HepG2 (cell line): ENCODE measurements around the gene HAPLN2. TPM values are rescaled to one million over a fixed set of nuclear protein-coding genes. Genes with fewer than 3 reads are reported as not detected.

Source experiments
- ATAC-seq: fragments of 200-7000 bp; cut with Tn5 transposase; 3 replicates; pipeline ENCODE4 v1.9.1; 2020; ENCODE audit warnings: mild to moderate bottlenecking, moderate library complexity
- BruUV-seq: library from RNA; stranded (reverse); fragments of 400-500 nt; replicated peaks from 2 replicates; lab custom pipeline; 2021; lab: Mats Ljungman, UMichigan
- CTCF ChIA-PET: fragments of 300-600 bp; formaldehyde crosslinking; extraction: SDS; loops from one replicate; lab custom pipeline; 2021; ENCODE audit warnings: low total read pairs, inconsistent platforms, low intra/inter-chr PET ratio; lab: Yijun Ruan, JAX
- POLR2A ChIA-PET: fragments of 350-600 bp; sonication (Branson Sonifier 250); formaldehyde crosslinking; loops from one replicate; lab custom pipeline; 2020; ENCODE audit warnings: antibody characterized with exemption, inconsistent platforms; lab: Yijun Ruan, JAX
- DNase-seq: peaks from one replicate; pipeline ENCODE4 v3.0.0-alpha.2; 2015; ENCODE audit warnings: low spot score
- FAIRE-seq: peaks from 3 replicates; lab custom pipeline; 2011; peaks lifted over from hg19 to GRCh38; lab: Jason Lieb, UNC
- H2AFZ ChIP-seq: one replicate; pipeline ENCODE4 v1.6.1; 2011; ENCODE audit warnings: low read length, inconsistent platforms
- H3K27ac ChIP-seq: fragments of 300-600 bp; 3 replicates; pipeline ENCODE4 v1.8.0; 2011; ENCODE audit warnings: mixed run types, mild to moderate bottlenecking, mixed read lengths, low read length, inconsistent platforms; ENCODE audit not compliant: insufficient read depth; ENCODE audit errors: extremely low read length
- H3K27me3 ChIP-seq, 2 experiments: fragments of 200-600 bp in 1 of 2; 2 replicates in 1 of 2; 3 replicates in 1 of 2; pipeline versions ENCODE4 v1.6.0 to v1.8.0; 2011; ENCODE audit warnings: low read length in 2 of 2, mild to moderate bottlenecking in 2 of 2, moderate library complexity in 2 of 2, inconsistent platforms in 1 of 2; ENCODE audit not compliant: insufficient read depth in 2 of 2, control insufficient read depth in 1 of 2
- H3K36me3 ChIP-seq, 2 experiments: fragments of 200-600 bp in 1 of 2; replicated peaks in 1 of 2; 2 replicates in 1 of 2; 3 replicates in 1 of 2; pipeline versions ENCODE4 v1.5.1 to v1.8.0; 2011; ENCODE audit warnings: low read length in 2 of 2, inconsistent platforms in 1 of 2; ENCODE audit not compliant: insufficient read depth in 2 of 2, control insufficient read depth in 1 of 2
- H3K4me1 ChIP-seq: 2 replicates; pipeline ENCODE4 v1.5.1; 2012; ENCODE audit warnings: low read length, inconsistent platforms; ENCODE audit not compliant: insufficient read depth
- H3K4me2 ChIP-seq: 2 replicates; pipeline ENCODE4 v1.6.0; 2011; ENCODE audit warnings: low read depth, low read length, inconsistent platforms
- H3K4me3 ChIP-seq, 3 experiments: fragments of 200-600 bp in 1 of 3; sonication (generic), shearing (Covaris generic) in 1 of 3; replicated peaks in 1 of 3; 2 replicates each; pipeline ENCODE4 v1.5.1; 2011 to 2016; ENCODE audit warnings: low read length in 3 of 3, inconsistent platforms in 2 of 3, low read depth in 2 of 3, mild to moderate bottlenecking in 2 of 3, control low read depth in 1 of 3, mixed read lengths in 1 of 3; ENCODE audit not compliant: insufficient read depth in 1 of 3
- H3K79me2 ChIP-seq: one replicate; pipeline ENCODE4 v1.6.1; 2011; ENCODE audit warnings: low read length, inconsistent platforms; ENCODE audit not compliant: insufficient read depth
- H3K9ac ChIP-seq: 2 replicates; pipeline ENCODE4 v1.6.0; 2011; ENCODE audit warnings: mild to moderate bottlenecking, low read depth, low read length, inconsistent platforms; ENCODE audit not compliant: insufficient read depth
- H3K9me3 ChIP-seq: 2 replicates; pipeline ENCODE4 v1.5.1; 2012; ENCODE audit warnings: mild to moderate bottlenecking, low read length
- H4K20me1 ChIP-seq: 2 replicates; pipeline ENCODE4 v1.6.0; 2011; ENCODE audit warnings: inconsistent platforms, mild to moderate bottlenecking, low read length, moderate library complexity; ENCODE audit not compliant: insufficient read depth
- ATF4 ChIP-seq, 2 experiments: fragments of 450-650 bp in 1 of 2; sonication (generic) in 1 of 2; formaldehyde crosslinking; IDR thresholded peaks; 2 replicates each; pipeline versions ENCODE4 v1.5.0 to v1.8.0; 2020 to 2022; ENCODE audit warnings: mild to moderate bottlenecking in 1 of 2, missing genetic modification reagents in 1 of 2
- E2F1 ChIP-seq: sonication (generic); formaldehyde crosslinking; IDR thresholded peaks from 2 replicates; pipeline ENCODE4 v1.5.0; 2020; ENCODE audit warnings: missing genetic modification reagents
- FOXP4 ChIP-seq: sonication (generic); formaldehyde crosslinking; IDR thresholded peaks from 2 replicates; pipeline ENCODE4 v1.4.0; 2020; ENCODE audit warnings: missing genetic modification reagents
- GATAD2A ChIP-seq: IDR thresholded peaks from 2 replicates; pipeline ENCODE4 v1.6.1; 2016
- HMGXB3 ChIP-seq: sonication (generic); formaldehyde crosslinking; IDR thresholded peaks from 2 replicates; pipeline ENCODE4 v1.4.0; 2020; ENCODE audit warnings: missing genetic modification reagents, borderline replicate concordance
- MAFF ChIP-seq: IDR thresholded peaks from 2 replicates; pipeline ENCODE4 v1.6.1; 2011; ENCODE audit warnings: low read depth, low read length, improper control_type of control experiment
- NKX3-1 ChIP-seq: sonication (generic); formaldehyde crosslinking; IDR thresholded peaks from 2 replicates; pipeline ENCODE4 v1.5.0; 2020; ENCODE audit warnings: missing genetic modification reagents
- SMC3 ChIP-seq: IDR thresholded peaks from 2 replicates; pipeline ENCODE4 v1.6.1; 2011; ENCODE audit warnings: low read length, improper control_type of control experiment
- TP53 ChIP-seq: sonication (generic); formaldehyde crosslinking; conservative IDR thresholded peaks from 2 replicates; pipeline ENCODE4 v1.4.0; 2020; ENCODE audit warnings: missing genetic modification reagents
- ZEB1 ChIP-seq: IDR thresholded peaks from 2 replicates; pipeline ENCODE4 v1.6.1; 2012; ENCODE audit warnings: mild to moderate bottlenecking, low read depth, inconsistent platforms; ENCODE audit not compliant: insufficient replicate concordance
- ZFP62 ChIP-seq: sonication (generic); formaldehyde crosslinking; IDR thresholded peaks from 2 replicates; pipeline ENCODE4 v1.4.0; 2020; ENCODE audit warnings: missing genetic modification reagents
- ZNF12 ChIP-seq: sonication (generic); formaldehyde crosslinking; IDR thresholded peaks from 2 replicates; pipeline ENCODE4 v1.5.0; 2020; ENCODE audit warnings: missing genetic modification reagents
- ZNF546 ChIP-seq: sonication (generic); formaldehyde crosslinking; conservative IDR thresholded peaks from 2 replicates; pipeline ENCODE4 v1.8.1; 2023; ENCODE audit warnings: mild to moderate bottlenecking, missing genetic modification reagents
- ZNF652 ChIP-seq: IDR thresholded peaks from 2 replicates; pipeline ENCODE4 v1.6.1; 2016; ENCODE audit warnings: low read depth, borderline replicate concordance
- ZNF678 ChIP-seq: sonication (generic); formaldehyde crosslinking; IDR thresholded peaks from 2 replicates; pipeline ENCODE4 v1.4.0; 2020; ENCODE audit warnings: mild to moderate bottlenecking, missing genetic modification reagents
- WGBS: methylation state at CpG from one replicate; pipeline ENCODE4 v1.1.6; 2017; ENCODE audit warnings: low lambda C conversion rate; 5-methylcytosine and 5-hydroxymethylcytosine counted together
- in situ Hi-C: cut with HindIII; loops from 2 replicates; pipeline ENCODE4 v1.10.0; 2017; ENCODE audit warnings: low pct_unique_long_range_greater_than_20kb; ENCODE audit not compliant: extremely low pct_ligation_motif_present
- intact Hi-C: fragments of 100-400 bp; cut with micrococcal nuclease; formaldehyde crosslinking; loops from one replicate; pipeline ENCODE4 v1.10.0; 2022; ENCODE audit not compliant: unreplicated experiment
- polyA plus RNA-seq, 8 experiments: library from polyadenylated mRNA; depleted of rRNA in 3 of 8; stranded (reverse) in 7 of 8; unstranded in 1 of 8; fragments of >200 nt; fragmentation: Illumina TruSeq in 4 of 8; extraction: Trizol in 4 of 8; gene quantifications; 2 replicates each; pipeline versions ENCODE4 v1.2.1 to v1.2.3, GENCODE V29; 2011 to 2016; ENCODE audit warnings: low read depth in 4 of 8, missing spikeins in 1 of 8, mixed read lengths in 1 of 8; ENCODE audit not compliant: insufficient read depth in 1 of 8
- total RNA-seq, 5 experiments: library from RNA; depleted of rRNA; stranded (reverse); fragments of >200 nt; fragmentation: Illumina TruSeq; extraction: Trizol; gene quantifications; 2 replicates each; pipeline ENCODE4 v1.2.3, GENCODE V29; 2016; ENCODE audit warnings: low read depth in 1 of 5

Gene HAPLN2
- total and polyA plus RNA-seq, 2 of the 13 experiments (the other 11 are each of a cell fraction or from before 2014, with no cell fraction given), result not detected

GRCh38 chr1:156608036-156608674 lies 11.1 kb upstream of the HAPLN2 start (continued):
- TF ChIP-seq ZNF678 (CRISPR knock-in tag) (no peak), ZNF652 (CRISPR knock-in tag) (peak; percentile 88), ATF4 (CRISPR knock-in tag; IDR thresholded peaks at IDR 0.05) (0 out of 4 replicates have a peak, but pooled peaks of 1 of the 2 experiments have one; percentile 31), SMC3 (peak; percentile 73), E2F1 (CRISPR knock-in tag) (no peak), GATAD2A (CRISPR knock-in tag) (peak; percentile 35; the same call in 1 of the 2 replicates)

GRCh38 chr1:156608981-156609380 lies 10.2 kb upstream of the HAPLN2 start:
- BruUV-seq, result no TSS peak
- Histone ChIP-seq H3K4me3 (no peak overlapping the region), H3K27ac (no peak overlapping the region), H3K9me3 (no peaks in the 10 kb centered on the region), H2AFZ (no peak overlapping the region), H4K20me1 (no peaks in the 10 kb centered on the region), H3K79me2 (no peaks in the 10 kb centered on the region), H3K9ac (no peak overlapping the region), H3K36me3 (no peaks in the 10 kb centered on the region), H3K4me2 (no peak overlapping the region), H3K4me1 (peaks cover 24% of the 10 kb centered on the region), H3K27me3 (no peaks in the 10 kb centered on the region; a peak in 1 of 5 replicates)
- in situ Hi-C loops, result no loop called here
- ChIA-PET CTCF (interaction anchor here (1.1 to 3.5 kb wide), 2 partner anchors 25 to 152 kb away, joined by 3 to 86 read pairs; no protein-coding TSS in a partner anchor), POLR2A (no interaction called here)
- no peak for DNase-seq
- WGBS, result 7% methylated on average over 4 of the region's 6 CpGs
- FAIRE-seq, result peak; percentile 48
- intact Hi-C loops, result loop anchor here (1.0 kb wide), 1 partner anchor 25 kb away; no protein-coding TSS in a partner anchor
- peak; percentile 95 for ATAC-seq
- TF ChIP-seq ZNF12 (CRISPR knock-in tag), result no peak
- no peak for TF ChIP-seq MAFF
- TF ChIP-seq NKX3-1, result no peak
- TF ChIP-seq FOXP4 (CRISPR knock-in tag), result no peak
- TF ChIP-seq TP53 (CRISPR knock-in tag), result no peak
- no peak for TF ChIP-seq HMGXB3 (CRISPR knock-in tag)
- peak; percentile 57 for TF ChIP-seq ZEB1
- no peak for TF ChIP-seq ZNF546 (CRISPR knock-in tag)
- no peak for TF ChIP-seq ZFP62 (CRISPR knock-in tag)
